HG03439 (cell line): ENCODE results near the gene FAM3B.

Experiments used
- ATAC-seq: cut with Tn5 transposase; IDR thresholded peaks from one replicate; pipeline ENCODE4 v1.9.1; 2021; ENCODE audit warnings: mild to moderate bottlenecking, moderate library complexity; ENCODE audit not compliant: unreplicated experiment

Gene FAM3B

DNA sequence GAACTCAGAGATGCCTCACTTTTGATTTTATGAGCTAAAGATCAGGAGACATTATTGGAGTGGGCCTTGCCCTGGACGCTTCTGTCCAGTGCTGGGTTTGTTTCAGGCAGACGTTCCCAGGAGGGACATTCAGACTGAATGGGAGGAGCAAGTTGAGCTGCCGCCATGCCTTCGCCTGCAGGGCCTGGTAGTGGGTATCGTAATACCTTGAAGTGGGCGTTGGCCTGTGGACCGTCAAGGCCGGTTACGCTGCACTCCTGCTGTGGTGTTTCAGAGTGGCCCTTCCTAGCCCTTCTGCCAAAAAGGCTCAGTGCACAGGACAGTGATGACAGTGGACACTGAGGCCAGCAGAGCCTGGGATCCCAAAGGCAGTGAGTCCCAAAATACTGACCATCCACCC is 1.6 kb downstream of the FAM3B start:
- ATAC-seq = no peak

DNA sequence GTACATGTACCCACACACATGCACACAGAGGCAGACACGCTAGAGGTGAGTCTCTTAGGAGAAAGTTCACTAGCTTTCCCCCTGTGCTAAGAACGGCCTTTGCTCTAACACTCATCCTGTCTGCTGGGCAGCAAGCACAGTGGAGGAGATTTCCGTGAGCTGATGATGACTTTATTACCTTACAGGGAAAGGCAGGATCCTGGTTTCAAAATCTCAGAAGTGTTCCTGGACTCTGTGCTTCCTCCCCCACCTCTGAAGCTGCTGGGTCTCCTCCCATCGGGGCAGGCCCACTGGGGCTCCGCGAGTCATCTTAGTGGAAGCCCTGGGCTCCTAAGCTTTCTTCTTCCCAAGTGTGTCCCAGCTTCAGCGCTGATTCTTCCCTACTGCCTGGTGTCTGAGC is 2.7 kb downstream of the FAM3B start:
- ATAC-seq = no peak

DNA sequence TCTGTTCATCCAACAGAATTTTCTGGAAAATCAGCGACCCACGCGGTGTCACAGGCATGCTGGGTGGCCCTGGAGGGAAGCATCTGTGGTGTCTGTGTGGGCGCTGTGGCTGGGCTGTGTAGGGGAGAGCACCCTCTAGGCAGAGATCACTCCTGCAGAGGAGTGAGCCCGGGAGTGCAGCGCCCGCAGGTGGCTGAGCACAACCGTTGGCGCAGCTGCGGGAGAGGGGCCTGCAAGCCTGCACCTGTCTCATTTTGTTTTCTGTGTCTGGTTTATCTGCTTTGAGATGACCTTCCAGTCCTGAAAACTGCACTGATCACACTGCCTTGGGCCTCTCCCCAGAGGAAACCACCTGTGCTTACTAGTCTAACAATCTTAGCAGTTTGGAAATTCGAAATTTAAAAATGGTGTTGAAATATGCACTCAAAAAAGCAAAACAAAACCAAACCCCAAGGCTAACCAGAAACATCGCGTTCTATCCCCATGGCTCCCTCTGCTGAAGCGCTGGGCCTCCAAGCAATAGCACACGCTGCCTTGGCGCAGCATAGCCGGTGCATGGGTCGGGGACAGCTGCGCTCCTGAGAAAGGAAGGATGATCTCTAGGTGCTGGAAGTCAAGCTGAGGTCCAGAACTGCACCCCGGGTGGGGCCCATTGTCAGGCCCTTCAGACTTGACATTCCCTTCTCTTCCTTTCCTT is 4.8 kb downstream of the FAM3B start:
- ATAC-seq = no peak

DNA sequence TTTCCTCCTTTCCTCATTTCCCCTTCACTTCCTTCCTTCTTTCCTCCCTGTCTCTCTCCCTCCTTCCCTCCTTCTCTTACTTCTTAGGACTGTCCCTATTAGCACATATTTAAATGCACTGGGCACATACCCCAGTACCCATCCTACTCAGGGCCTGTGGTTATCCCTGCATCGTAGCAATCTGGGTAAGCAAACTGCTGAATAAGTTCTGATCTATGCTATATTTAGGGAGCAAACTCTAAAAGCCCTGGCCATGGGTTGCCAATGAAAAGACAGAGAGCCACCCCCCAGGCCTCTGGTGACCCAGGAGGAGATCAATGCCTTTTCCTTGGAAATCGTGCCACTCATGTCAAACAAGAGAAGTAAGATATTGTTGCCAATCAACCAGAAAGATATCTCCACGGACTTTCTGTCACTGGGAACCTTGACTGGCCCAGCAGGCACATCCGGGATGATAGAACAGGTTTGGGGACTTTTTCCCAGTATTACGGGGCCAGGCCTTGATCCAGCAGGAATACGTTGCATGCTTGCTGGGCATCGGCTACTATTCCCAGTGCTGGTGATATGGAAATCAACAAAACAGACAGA is 5.4 kb downstream of the FAM3B start:
- ATAC-seq = no peak

DNA sequence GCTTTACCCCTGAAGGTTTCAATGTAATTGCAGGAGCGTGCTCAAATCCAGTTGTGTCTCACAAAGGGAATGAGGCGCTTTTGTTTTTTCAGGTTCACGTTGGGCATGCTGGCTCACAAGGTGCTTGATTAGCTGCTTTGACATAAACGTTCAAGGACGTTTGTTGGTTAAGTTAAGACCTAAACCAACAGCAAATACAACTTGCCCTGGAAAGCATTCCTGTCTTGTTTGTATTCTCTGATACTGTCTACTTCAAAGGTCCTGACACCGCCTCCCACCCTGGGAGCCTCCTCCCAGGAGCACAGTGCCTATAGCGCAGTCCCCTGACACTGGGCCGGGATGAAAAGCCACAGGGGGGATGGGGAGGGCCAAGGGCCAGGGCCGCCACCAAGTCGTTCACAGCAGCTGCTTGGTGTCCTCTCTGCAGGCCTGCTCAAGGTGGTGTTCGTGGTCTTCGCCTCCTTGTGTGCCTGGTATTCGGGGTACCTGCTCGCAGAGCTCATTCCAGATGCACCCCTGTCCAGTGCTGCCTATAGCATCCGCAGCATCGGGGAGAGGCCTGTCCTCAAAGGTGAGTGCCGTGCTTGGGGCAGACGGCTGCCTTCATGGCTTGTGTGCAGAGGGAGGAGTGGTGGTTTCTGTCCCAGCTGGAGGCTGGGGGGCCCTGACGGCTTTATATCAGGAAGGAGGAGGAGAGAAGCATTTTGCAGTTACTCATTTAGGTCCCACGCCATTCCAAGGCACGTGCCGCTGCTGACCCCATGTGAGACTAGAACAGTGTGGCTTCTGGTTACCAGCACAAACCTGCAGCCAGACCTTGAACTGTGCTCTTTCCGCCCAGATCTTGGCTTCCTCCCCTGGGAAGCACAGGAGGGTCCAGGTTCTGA is 6.1 kb downstream of the FAM3B start:
- no peak for ATAC-seq

DNA sequence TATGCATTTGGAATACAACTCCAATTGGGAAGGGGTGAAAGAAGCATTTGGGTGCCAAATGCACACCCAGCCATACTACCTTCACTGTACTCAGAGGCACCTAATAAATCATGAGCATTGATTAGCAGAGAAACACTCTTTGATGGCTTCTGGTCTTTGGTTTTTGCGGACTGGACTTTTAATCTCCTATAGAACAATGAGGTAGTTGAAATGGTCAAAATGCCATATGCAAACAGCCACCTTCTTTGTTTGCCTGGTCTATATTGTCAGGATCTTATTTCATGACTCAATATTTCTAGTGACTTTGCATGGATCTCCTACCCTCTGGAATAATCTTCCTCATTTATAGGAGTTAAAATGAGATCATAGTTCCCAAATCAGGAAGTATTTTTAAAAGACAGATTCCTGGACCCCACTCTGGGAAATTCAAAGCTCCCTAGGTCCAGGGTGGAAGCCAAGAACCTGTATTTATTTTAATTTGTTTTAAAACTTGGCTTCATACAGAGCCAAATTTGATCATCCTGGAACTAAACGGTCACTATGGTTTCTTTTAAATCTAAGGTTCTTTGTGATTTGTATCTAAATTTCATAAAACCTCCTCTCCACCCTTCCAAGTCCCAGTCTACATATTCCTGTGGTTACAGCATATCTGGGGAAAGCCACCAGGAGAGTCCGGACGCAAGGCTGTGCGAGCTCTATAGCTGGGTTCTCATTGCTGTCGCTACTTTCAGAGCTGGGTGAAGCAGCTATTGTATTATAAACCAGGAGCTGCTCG is 8.7 kb downstream of the FAM3B start:
- ATAC-seq = no peak

DNA sequence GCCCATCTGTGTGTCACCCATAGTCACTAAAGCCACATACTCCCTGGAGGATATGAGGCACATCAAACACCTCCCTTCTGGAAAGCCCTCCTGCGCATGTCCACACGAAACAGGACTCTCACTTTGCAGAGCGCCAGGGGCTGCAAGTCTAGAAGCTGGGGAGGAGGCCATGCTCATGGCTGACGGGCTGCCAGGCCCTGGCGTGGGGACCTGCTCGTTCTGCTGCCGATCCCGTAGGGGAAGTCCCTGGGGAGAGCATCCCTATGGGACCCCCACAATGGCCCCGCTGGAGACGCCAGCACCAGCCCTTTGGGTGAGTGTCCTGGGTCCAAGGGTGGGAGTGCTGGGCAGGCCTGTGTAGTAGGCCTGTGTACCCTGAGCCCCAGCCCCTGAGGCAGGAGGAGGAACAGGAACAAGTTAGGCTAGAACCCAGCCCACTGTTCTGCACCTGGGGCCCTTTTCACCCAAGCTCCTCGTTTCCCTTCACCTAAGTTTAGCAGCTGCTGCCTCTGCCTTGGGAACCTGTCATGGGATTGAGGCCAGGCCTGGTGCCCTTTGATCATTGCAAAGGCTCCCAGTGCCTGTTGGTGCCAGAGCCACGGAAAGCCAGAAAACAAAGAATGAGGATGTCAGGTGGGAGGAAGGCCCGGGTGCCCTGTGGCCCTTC is 9.9 kb downstream of the FAM3B start:
- ATAC-seq = no peak

DNA sequence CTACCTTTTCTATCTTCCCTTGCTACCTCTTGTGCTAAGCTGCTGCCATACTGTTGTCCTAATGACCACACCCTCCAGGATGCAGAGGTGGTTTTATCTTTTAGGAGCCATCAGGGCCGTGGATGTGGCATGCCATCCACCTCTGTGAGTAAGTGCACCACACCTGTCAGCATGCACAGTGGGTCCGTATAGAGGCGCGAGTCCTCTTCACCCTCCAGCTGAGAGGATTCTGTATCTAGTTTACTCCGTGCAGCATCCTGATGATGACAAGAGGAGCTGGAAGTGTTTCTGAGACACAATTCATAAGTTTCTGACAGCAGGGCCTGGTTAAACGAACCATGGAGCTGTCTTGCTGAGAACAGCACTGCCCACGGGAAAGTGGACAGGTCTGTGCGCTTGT is 11.2 kb downstream of the FAM3B start:
- ATAC-seq = no peak

DNA sequence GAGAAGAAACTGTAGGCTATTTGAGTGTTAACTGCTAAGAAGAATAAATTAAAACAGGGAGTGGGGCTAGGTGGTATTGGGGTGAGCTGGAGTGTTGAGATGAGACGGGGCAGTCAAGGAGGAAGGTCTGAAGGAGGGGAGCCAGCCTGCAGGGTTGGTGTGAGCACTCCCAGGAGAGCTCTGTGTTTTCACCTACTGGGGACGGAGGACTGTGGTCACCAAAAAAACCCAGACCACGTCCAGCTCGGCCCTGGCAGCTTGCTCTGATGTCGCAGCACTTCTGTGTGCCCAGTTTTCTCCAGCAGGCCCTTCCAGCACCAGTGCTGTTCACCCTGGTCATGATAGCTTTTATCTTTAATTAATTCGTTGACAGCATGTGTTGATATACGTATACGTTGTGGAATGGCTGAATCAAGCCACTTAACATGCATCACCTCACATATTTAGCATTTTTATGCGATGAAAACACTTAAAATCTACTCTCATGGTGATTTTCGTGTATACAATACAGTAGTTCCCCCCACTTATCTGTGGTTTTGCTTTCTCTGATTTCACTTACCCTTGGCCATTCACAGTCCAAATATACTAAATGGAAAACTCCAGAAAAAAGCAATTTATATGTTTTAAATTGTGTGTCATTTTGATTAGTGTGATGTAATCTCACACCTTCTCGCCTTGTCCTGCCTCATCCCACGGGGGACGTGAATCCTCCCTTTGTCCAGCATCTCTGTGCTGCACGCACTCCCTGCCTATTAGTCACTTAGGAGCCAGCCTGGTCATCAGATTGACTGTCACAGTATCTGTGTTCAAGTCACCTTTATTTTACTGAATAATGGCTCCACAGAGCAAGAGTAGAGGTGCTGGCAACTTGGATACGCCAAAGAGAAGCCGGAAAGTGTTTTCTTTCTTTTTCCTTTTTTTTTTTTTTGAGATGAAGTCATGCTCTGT is 12.3 kb downstream of the FAM3B start:
- no peak for ATAC-seq

DNA sequence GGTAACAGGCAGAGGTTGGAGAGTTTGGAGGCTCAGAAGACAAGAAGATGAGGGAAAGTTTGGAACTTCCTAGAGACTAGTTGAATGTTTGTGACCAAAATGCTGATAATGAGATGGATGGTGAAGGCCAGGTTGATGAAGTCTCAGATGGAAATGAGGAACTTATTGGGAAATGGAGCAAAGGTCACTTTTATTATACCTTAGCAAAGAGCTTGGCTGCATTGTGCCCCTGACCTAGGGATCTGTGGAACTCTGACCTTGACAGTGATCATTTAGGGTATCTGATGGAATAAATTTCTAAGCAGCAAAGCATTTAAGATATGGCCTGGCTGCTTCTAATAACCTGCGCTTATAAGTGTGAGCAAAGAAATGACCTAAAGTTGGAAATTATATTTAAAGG is 17.2 kb downstream of the FAM3B start:
- ATAC-seq = no peak

DNA sequence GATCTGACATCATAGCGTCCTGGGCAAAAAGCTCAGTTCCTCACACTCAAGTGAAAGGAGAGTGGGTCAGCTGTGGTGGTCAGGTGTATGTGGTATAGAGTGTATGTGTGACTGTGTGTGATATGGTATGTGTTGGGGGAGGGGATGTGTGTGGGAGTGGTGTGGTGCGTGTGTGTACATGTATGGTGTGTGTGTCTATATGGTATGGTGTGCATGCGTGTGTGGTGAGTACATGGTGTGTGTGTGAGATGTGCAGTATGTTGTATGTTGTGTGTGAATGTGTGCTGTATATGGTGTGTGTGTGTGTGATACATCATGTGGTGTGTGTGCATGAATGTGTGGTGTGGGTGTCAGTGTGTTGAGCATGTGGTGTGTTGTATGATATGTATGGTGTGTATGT is 20.9 kb downstream of the FAM3B start:
- ATAC-seq = no peak

DNA sequence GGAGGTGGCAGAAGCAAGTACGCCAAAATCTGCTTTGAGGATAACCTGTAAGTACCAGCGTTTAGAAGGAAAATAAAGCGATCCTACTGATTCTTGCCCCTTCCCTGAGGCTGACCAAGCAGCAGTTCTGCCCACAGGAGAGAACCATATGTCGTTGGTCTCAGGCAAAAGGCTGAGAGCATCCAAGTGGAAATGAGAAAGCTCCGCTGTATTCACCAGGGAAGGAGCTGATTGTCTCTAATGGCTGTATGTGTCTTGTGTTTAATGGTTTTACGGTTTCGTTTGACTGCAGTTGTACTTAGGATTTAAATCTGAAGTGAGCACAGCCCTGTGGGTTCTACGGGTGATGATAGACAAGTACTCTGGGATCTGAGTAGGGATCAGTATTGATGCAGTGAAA is 21.9 kb downstream of the FAM3B start:
- ATAC-seq = no peak

DNA sequence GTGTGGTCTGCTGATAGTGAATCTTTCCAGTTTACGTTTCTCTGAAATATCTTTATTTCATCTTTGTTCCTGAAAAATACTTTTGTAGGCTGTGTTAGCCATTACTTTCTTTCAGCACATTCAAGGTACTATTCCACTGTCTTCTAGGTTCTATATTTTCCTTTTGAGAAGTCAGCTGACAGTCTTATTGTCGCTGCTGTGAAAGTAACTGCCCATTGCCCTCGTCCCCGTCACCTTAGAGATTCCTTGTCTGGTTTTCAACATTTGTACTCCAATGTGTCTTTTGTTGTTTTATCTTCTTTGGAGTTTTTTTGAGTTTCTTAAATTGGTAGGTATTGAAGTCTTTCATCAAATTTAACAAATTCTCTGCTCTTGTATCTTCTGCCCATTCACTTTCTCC is 25.4 kb downstream of the FAM3B start:
- ATAC-seq = no peak

DNA sequence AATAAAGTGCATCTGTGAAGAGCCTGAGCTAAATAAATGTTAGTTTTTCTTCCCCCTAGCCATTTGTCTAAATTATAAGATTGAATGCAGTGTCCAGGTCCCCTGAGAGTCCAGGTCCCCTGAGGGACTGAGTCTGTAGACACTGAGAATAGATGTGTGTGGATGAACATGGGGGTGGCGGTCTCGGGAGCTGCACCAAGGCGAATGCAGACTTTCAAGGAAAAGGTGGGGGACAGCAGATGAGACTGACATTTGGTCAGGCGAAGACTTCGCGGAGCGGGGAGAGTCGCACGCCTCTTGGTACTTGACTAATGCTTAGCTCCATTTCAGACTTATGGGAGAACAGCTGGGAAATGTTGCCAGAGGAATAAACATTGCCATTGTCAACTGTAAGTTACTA is 27.5 kb downstream of the FAM3B start:
- ATAC-seq = no peak

DNA sequence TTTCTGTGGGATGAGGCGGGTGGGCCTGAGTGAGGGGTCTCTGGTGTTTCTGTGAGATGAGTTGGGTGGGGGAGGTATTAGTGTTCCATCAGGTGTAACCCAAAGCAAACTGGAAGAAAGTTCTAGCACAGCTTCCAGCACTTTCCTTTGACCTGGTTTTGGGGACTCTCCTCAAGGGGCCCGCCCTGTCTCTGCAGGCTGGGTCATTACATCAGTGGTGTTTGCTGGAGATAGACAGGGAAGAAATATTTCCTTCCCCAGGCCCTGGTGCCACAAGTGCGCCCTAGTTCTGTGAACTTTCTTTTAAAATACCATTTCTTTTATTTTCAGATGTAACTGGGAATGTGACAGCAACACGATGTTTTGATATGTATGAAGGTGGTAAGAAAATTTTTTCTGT is 28.8 kb downstream of the FAM3B start:
- ATAC-seq = no peak

DNA sequence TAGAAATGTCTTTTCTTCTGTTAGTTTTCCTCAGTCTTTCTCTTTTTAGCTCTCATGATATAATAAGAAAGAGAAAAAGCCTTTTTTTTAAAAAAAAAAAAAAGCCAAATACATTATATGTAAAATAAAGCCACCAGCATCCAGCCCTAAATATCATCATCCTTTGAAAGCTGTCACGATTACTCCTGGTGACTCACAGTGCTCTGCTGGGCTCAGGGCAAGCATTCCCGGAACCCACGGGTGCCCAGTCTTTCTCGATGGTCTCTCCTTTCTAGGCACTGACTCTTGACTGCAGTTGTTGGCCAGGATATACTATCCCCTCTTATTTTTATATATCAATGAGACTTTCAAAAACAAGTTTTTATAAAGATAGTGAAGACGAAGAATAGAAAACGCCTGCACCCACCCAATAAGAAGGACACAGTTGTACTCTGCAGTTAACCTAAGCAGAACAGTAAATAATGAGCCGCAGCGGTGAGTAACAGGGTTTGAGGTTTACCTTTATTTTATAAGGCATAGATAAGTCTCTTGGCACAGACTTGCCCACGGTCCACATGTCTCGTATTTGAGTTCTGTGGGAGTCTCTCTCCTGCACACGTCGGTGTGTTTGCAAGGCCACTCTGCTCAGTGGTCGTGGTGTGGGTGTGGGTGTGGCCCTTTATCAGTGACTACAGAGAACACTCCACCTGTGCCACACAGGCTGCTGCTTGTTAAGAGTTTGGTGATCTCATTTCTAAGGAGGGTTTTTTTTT is 29.5 kb downstream of the FAM3B start:
- ATAC-seq = no peak

DNA sequence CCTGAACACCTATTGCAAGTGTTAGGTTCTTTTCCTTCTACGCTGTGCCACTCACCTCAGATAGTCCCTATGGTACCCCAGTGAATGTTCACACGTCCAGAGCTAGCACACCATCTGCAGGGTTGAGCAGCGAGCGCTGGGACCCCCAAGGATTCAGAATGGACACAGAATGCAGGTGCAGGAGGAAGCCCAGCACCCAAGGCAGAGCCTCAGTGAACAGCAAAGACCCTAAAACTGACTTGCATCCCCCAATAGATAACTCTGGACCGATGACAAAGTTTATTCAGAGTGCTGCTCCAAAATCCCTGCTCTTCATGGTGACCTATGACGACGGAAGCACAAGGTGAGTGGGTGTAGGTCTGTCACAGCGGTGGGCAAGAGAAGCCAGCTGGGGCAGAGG is 30.2 kb downstream of the FAM3B start:
- no peak for ATAC-seq

DNA sequence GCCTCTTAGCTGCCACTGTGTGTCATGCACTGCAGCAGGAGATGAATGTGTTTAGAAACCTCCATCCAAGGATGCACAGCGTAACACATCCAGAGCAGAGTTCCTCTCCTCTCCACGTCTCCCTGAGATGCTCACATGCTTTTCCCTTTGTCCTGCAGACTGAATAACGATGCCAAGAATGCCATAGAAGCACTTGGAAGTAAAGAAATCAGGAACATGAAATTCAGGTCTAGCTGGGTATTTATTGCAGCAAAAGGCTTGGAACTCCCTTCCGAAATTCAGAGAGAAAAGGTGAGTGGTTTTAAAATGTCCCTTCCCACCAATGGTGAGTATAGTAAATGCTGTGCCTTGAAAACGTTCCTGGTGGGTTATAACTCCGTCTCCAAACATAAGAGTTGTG is 31.8 kb downstream of the FAM3B start:
- ATAC-seq = no peak

DNA sequence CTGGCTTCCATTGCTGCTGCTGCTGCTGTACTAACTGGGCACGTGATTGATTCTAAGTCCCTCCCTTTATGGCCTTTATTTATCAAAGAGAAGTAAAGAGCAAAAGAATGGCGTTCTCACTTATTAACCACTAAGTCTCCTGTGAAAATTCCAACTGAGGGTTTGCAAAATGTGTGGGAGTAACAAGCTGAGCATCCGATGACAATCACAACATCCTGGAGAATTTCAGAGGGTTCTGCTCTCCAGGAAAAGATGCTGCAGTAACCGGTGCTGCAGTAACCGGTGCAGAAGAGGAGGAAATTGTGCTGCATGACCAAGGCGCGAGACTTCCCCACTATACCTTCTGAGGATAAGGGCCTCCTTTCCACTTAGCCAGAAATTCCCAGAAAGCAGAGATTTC is 32.5 kb downstream of the FAM3B start:
- no peak for ATAC-seq
